Stimulated activated CD8-positive, alpha-beta memory T cell treated with anti-CD3 and anti-CD28 coated beads, Interleukin-2, amount 100 ng/mL, for 48 hours (primary cell): Measurements from ENCODE around the gene DIP2A.
"Not testable (repeated sequence)": the region's sequence is repeated elsewhere in the genome, so short reads cannot be mapped to it uniquely, and the experiment has no call there.

Experiments
- DNase-seq, 2 donors: peaks; one replicate each; pipeline ENCODE4 v3.0.0-alpha.2; 2020; ENCODE audit warnings: low read depth in 2 of 2

Gene DIP2A

DNA sequence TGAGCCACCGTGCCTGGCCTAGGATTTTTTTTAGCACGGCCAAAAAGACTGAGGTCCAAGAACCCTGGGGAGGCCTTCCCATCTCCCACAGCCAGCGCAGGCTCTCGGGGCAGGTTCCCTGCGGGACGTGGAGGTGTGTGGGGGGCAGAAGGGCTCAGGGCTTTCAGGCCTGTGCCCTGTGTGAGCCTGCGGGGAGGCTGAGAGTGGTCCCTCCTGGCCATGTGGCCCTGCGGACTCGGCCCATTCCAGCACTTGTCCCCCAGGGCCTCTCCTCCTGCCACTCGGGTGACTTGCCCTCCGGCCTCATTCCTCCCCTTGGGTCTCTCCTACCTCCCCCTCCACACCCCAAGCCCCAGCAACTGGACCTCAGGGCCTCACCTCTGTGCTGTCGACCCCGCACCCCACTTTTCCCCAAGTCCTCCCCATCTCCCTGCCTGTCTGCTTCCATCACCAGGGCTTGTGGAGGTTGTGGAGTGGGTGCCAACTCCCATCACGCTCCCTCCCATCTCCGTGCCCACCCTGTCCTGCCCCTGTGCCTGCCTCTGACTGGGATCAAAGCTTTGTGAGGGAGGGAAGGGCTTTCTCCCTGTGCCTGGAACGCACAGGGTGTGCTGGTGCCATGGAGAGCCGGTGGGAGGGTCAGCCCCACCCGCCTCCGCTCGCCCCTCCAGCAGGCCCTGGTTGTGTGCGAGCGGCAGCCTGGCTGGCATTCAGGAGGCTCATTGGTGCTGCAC is 32.2 kb upstream of the DIP2A start:
- DNase-seq, result no peak

DNA sequence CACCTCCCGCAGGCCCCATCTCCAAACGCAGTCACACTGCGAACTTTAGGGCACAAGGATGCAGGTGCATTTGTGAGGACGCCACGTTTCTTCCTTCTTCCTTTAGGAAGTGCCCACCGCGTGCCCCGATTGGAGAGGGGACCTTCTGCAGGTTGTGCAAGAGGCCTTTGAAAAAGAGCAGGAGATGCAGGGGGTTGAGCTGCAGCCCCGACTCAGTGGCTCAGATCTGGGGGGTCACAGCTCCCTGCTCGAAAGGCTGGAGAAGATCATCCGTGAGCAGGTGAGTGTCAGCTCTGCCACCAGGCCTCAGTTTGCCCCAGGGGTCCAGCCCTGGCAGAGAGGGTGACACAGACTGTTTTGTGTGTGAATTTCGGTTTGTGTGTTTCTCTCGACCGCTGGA is 31.2 kb upstream of the DIP2A start:
- DNase-seq, result no peak

DNA sequence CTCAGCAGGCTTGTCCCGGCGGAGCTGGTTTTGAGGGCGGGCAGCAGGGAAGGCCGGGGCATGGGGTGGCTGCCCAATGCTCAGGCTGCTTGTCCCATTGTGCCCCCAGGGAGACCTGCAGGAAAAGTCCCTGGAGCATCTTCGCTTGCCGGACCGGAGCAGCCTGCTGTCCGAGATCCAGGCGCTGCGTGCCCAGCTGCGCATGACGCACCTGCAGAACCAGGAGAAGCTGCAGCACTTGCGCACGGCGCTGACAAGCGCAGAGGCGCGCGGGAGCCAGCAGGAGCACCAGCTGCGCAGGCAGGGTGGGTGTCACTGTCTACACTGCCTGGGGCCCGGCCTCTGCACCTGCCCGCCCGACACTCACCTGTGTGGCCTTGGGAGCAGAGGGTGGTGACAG is 30.4 kb upstream of the DIP2A start:
- no peak for DNase-seq

DNA sequence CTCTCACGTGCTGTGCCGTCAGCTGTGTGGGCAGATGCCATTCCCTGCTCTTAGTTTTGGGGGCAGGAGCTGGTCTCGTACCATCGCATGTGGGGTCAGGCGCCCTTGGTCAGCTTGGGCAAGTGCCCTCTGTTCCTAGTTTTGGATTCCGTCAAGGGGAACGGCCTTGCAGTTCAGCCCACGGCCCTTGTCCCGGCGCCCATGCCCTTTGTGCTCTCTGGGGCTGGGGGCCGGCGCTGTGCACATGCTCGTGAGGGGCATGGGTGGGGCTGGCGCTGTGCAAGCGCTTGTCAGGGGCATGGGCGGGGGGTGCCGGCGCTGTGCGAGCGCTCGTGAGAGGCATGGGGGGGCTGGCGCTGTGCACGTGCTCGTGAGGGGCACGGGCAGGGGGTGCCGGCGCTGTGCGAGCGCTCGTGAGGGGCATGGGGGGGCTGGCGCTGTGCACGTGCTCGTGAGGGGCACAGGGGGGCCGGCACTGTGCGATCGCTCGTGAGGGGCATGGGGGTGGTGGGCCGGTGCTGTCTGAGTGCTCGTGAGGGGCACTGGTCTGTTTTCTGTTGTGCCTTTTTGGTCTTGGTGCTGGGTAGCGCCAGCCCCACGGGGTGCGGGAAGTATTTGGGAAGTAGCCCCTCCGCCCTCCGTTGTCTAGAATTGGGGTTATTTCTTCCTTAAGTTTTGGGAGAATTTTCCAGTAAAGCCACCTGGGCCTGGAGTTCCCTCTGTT is 29.5 kb upstream of the DIP2A start:
- no peak for DNase-seq

DNA sequence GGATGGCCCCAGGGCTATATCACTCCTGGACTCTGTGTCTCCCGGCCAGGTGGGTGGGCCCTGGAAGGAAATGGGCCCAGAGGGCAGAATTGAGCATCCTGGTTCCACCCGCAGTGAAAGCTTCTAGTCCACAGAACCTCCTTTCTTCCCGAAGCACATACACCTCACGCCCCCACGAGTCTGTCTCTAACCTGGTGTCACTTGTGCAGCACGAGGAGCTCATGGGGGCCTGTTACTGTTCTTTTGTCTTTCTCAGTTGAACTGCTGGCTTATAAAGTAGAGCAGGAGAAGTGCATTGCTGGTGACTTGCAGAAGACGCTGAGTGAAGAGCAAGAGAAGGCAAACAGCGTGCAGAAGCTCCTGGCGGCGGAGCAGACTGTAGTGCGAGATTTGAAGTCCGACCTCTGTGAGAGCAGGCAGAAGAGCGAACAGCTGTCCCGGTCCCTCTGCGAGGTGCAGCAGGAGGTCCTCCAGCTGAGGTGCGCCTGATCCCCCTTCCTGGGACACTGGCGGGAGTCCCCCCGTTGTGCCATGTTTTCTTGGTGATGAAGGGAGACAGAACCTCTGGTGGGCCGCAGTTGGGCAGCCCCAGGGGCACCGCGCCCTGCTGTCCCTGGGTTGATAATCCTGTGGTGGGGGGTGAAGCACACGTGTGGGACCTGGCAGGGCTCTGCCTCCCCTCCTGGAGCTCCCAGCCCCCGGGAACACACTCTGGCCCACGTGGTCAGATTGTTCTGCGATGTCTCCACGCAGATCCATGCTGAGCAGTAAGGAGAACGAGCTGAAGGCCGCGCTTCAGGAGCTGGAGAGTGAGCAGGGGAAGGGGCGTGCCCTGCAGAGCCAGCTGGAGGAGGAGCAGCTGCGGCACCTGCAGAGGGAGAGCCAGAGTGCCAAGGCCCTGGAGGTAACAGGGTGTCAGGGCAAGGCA is 28.7 kb upstream of the DIP2A start:
- no peak for DNase-seq

DNA sequence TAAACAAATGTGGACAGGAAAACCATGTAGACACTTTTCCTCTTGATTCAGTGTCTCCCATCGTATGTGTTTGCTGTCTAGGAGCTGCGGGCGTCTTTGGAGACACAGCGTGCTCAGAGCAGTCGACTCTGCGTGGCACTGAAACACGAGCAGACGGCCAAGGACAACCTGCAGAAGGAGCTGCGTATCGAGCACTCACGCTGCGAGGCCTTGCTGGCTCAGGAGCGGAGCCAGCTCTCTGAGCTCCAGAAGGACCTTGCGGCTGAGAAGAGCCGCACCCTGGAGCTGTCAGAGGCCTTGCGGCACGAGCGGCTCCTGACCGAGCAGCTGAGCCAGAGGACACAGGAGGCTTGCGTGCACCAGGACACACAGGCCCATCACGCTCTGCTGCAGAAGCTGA is 27.2 kb upstream of the DIP2A start:
- DNase-seq, result no peak

DNA sequence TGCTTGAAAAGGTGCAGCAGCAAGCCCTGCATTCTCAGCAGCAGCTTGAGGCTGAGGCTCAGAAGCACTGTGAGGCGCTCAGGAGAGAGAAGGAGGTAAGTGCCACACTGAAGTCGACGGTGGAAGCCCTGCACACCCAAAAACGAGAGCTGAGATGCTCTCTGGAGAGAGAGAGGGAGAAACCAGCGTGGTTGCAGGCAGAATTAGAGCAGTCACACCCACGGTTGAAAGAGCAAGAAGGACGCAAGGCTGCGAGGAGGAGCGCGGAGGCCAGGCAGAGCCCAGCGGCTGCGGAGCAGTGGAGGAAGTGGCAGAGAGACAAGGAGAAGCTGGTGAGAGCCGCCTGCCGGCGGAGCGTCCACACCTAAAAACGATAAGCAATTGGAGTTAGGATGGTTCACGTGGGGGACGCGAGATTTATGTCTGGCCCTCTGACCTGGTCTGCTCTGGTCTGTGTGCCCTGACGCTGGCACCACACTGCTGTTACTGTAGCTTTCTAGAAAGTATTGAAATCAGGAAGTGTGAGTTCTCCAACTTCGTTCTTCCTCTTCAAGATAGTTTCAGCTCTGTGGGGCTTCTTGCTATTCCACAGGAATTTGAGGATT is 26.7 kb upstream of the DIP2A start:
- no peak for DNase-seq

DNA sequence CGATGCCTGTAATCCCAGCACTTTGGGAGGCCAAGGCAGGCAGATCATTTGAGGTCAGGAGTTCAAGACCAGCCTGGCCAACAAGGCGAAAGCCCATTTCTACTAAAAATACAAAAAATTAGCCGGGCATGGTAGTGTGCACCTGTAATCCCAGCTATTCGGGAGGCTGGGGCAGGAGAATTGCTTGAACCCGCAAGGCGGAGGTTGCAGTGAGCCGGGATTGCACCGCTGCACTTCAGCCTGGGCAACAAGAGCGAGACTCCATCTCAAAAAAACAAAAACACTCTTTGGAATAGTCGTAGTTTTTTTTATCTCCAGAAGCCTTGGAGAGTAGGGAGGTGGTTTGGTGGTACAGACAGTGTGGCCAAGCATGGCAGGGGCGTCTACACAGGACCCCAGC is 25.6 kb upstream of the DIP2A start:
- DNase-seq, result not testable (repeated sequence)

DNA sequence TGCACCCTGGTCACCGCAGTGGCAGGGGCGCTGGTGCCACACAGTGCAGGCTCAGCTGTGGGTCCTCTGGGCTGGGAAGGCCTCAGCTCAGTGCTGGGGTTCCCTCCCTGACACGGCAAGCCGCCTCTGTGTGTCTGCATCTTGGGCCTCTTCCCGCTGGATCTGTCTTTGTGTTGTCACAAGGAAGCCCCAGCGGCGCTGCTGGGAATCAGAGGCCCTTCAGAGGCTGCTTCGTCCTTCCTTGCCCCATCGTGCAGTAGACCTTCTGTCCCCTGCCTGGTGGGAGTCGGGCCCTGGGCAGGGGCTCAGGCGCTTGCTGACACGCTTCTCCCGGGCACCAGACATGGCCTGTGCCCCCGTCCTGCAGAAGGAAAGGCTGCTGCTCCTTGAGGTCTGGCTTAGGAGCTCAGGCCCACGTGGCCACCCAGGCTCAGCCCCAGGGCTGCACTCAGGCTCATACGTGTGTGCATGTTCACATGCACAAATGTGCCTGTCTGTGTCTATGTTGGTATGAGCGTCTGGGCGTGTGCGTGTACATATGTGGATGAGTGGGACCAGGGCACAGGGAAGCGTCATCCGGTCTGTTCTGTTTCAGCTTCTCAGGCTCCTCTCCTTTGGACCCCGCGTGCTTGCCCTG is 24.3 kb upstream of the DIP2A start:
- DNase-seq, result no peak

DNA sequence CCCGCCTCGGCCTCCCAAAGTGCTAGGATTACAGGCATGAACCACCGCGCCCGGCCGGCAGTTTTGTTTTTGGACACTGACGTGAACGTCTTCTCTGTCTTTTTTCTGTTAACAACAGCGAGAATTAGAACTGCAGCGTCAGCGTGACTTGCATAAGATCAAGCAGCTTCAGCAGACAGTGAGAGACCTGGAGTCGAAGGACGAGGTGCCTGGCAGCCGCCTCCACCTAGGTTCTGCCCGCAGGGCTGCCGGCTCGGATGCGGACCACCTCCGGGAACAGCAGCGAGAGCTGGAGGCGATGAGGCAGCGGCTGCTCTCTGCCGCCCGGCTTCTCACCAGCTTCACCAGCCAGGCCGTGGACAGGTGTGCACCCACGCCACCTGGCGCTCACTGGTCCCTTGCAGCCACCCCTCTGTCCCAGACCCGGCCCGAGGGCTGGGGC is 22.9 kb upstream of the DIP2A start:
- DNase-seq, result no peak

DNA sequence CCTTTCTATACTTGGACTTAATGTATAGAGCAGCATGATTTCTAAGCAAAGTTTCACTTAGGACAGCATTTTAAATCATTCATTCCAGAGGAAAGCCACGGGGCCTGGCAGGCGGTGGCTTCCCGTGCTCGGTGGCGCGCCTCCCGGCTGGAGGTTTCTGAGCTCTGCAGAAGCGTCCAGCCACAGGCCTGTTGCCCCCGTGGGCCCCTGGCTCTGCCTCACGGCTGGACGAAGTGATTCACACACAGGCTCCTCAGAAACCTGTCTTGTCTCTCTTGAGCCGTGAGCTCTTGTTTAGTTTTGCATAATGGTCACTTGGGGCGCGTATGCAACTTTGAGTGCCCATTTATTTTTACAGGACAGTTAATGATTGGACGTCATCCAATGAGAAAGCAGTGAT is 22.1 kb upstream of the DIP2A start:
- no peak for DNase-seq

DNA sequence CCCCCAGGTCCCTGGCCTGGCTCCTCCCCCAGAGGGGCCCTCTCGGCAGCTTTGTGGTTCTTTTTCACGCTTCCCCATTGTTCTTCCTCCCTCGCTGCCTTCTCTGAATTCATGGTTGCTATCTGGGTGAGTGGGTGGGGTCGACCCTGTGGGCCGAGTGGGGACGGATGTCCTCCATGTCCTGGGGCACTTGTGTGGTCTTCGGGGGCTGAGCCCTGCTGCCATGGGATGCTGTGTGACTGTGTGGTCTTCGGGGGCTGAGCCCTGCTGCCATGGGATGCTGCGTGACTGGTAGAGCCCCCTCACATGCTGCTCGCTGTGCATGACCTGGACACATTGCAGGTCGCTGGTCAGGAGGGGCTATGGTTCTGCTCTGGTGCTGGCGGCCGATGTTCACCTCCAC is 21.6 kb upstream of the DIP2A start:
- DNase-seq, result no peak

DNA sequence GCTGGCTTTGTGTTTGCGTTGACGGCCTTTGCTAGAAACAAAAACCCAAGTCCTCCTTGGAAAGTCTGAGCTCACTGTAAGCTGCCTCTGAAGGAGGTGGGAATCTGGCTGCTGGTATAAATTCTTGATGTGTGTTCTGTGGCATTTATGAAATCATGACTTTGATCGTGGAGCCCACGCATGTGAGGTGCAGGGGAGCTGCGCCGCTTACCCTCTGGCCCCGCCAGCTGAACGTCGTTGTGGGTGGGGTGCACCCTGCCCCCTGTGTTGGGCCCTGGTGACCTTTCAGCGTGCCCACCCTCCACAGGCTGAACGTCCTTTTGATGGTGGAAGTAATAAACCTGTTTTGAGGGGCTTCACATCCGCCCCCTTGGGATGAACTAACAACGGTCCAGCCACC is 21.2 kb upstream of the DIP2A start:
- no peak for DNase-seq

DNA sequence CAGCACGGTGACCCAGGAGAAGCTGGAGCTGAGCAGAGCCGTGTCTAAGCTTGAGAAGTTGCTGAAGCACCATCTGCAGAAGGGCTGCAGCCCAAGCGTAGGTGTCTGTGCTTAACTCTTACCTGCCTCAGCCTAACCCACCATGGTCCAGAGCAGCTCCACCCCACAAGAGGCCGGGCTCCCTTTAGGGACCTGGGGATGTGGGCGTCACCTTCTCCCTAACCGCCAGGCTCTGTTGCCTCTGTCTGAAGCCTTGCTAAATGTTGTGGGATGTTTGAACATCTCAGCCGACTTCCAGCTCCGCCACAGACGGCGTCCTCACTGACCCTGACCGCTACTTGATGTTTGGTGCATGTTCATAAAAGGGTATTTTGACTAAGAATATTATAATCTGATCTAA is 20.4 kb upstream of the DIP2A start:
- no peak for DNase-seq

DNA sequence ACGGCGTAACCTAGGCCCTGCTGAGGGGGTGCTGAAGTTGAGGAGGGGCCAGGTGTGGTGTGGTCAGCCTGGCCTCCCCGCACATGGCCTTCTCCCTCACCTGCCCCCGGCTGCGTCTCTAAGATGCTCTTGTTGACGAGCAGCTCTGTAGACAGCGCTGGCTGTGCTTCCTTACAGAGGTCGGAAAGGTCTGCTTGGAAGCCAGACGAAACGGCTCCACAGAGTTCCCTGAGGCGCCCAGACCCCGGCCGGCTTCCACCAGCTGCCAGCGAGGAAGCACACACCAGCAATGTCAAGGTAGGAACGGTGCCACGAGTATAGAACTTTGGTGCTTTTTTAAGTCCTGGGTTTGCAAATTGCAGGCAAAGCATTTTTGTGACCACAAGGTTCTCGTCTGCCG is 18.8 kb upstream of the DIP2A start:
- no peak for DNase-seq

DNA sequence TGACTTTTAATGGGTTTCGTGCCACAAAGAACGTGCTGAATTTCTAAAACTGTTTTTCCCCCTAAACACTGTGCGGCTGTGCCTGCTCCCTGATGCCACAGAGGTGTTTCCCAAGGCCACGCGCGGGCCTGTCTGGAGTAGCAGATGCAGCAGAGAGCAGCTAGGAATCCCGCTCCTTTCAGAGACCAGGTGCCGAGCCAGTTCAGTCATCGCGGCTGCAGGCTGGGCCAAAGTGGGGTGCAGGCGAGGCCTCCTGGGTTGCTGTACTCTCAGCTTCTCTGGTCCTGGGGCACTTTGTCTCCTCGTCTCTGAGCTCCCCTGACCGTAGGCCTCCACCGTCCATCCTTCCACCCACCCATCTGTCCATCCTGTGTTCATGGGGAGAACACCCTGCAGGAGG is 17.4 kb upstream of the DIP2A start:
- no peak for DNase-seq

DNA sequence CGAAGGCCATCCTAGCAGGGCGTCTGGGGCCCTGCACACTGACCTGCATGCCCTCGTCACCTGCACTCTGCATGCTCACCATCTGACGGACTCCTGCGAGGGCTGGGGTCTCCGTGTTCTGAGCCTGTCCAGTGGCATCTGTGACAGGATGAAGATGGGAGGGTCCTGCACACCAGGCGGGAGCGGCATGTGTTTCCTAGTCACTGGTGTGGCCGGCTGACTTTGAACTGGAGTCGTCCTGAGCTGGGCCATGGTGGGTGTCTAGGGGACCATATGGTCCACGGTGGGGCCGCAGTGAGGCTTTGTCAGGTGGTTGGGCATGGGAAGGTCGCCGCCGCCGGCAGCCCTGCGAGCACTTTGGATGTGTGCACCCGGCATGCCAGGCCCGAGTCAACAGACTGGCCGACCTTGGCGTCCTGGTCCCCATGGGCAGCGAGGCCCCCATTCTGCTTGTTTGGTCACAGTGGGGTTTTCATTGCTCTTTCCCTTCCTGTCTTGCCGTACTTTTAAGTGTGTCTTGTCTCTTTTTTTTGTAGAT is 16.7 kb upstream of the DIP2A start:
- no peak for DNase-seq

DNA sequence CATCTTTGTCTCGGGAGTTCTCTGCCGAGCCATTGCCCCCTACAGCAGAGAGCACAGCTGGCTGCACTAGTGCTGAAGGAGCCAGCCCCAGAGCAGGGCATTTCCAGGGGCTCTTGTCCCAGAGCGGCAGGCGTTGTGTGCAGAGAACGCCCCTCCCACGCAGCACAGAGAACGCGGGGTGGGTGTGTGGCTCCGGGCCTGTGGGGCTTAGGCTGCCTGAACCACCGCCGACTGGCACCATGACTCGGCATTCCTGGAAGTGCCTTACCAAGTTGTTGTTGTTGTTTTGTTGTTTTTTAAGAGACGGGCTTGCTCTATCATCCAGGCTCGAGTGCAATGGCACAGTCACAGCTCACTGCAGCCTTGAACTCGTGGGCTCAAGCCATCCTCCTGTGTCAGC is 15.8 kb upstream of the DIP2A start:
- DNase-seq, result no peak

DNA sequence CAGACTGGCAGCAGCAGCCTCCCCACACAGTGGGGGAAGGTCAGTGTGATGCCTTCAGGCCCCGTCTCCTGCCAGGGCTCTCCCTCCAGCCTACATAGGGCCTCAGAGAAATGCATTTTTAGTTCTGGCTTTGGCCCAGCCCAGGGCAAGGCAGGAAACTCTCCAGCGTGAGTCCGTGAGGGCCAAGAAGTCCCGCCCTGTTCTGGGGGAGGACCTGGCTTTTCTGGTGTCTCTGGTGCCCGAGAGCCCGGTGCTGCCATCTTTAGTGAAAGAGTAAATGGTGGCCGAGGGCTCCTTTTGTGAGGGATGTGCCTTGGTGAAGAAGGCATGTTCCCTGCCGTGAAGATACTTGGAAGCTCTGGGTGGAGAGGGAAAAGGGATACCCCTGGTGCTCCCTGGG is 14.8 kb upstream of the DIP2A start:
- no peak for DNase-seq

DNA sequence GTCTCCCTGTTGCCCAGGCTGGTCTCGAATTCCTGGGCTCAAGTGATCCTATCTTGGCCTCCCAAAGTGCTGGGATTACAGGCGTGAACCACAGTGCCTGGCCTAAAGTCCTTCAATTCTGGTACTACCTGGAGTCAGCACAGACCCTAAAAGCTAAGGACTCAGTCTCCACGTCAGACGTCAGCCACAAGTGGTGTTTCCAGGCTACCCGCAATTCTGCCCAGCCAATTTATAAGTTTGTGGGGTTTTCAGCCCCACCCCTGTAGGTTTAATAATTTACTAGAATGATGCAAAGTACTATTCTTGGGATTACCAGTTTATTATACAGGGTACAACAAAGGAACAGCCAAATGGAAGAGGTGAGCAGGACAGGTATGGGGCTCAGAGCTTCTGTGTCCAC is 10.6 kb upstream of the DIP2A start:
- DNase-seq, result no peak

DNA sequence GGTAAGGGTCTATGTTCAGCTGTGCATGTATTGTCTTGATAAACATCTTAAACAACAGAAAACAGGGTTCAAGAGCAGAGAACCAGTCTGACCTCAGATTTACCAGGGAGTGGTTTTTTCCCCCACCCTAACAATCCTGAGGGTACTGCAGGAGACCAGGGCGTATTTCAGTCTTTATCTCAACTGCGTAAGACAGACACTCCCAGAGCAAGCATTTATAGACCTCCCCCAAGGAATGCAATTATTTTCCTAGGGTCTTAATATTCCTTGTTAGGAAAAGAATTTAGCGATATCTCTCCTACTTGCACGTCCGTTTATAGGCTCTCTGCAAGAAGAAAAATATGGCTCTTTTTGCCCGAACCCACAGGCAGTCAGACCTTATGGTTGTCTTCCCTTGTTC is 9.8 kb upstream of the DIP2A start:
- DNase-seq, result not testable (repeated sequence)
